ENCODE data around the gene MAPK8IP3.

The MAPK8IP3 gene

GRCh38 chr16:1762196-1762878, 56.3 kb downstream of the MAPK8IP3 start:
- Histone ChIP-seq H3K36me3 (ENCODE audit: control insufficient read depth, insufficient read depth, low read length) (peaks cover 22% of the 10 kb centered on the region), H3K27ac (ENCODE audit: insufficient read depth, low read depth, low read length, poor library complexity, severe bottlenecking) (no peak overlapping the region), H3K4me1 (ENCODE audit: control insufficient read depth, insufficient read depth, low read length) (peaks cover 5% of the 10 kb centered on the region), H3K9me3 (ENCODE audit: control insufficient read depth, low read length) (no peaks in the 10 kb centered on the region), H3K4me3 (ENCODE audit: insufficient read depth, low read depth, low read length) (no peak overlapping the region), H3K27me3 (ENCODE audit: control insufficient read depth, insufficient read depth, low read length, poor library complexity, severe bottlenecking) (no peaks in the 10 kb centered on the region)
- WGBS, 2 experiments = 93 to 95% methylated on average over 30 of the region's 30 CpGs

GRCh38 chr16:1762879-1763520, 57.0 kb downstream of the MAPK8IP3 start:
- Histone ChIP-seq H3K4me3 (ENCODE audit: insufficient read depth, low read depth, low read length) (no peak overlapping the region), H3K36me3 (ENCODE audit: control insufficient read depth, insufficient read depth, low read length) (peaks cover 23% of the 10 kb centered on the region), H3K27ac (ENCODE audit: insufficient read depth, low read depth, low read length, poor library complexity, severe bottlenecking) (no peak overlapping the region), H3K4me1 (ENCODE audit: control insufficient read depth, insufficient read depth, low read length) (peaks cover 5% of the 10 kb centered on the region), H3K27me3 (ENCODE audit: control insufficient read depth, insufficient read depth, low read length, poor library complexity, severe bottlenecking) (no peaks in the 10 kb centered on the region), H3K9me3 (ENCODE audit: control insufficient read depth, low read length) (no peaks in the 10 kb centered on the region)
- WGBS, 2 experiments = 85 to 87% methylated on average over 24 of the region's 24 CpGs

GRCh38 chr16:1763521-1764511, 57.8 kb downstream of the MAPK8IP3 start:
- 46 to 48% methylated on average over 81 of the region's 81 CpGs for WGBS, 2 experiments
- Histone ChIP-seq H3K36me3 (ENCODE audit: control insufficient read depth, insufficient read depth, low read length) (peaks cover 22% of the 10 kb centered on the region), H3K4me3 (ENCODE audit: insufficient read depth, low read depth, low read length) (no peak overlapping the region), H3K4me1 (ENCODE audit: control insufficient read depth, insufficient read depth, low read length) (peaks cover 5% of the 10 kb centered on the region), H3K9me3 (ENCODE audit: control insufficient read depth, low read length) (no peaks in the 10 kb centered on the region), H3K27ac (ENCODE audit: insufficient read depth, low read depth, low read length, poor library complexity, severe bottlenecking) (no peak overlapping the region), H3K27me3 (ENCODE audit: control insufficient read depth, insufficient read depth, low read length, poor library complexity, severe bottlenecking) (no peaks in the 10 kb centered on the region)

- WGBS, 2 experiments = 96% methylated on average over 21 of the region's 21 CpGs
- Histone ChIP-seq H3K36me3 (ENCODE audit: control insufficient read depth, insufficient read depth, low read length) (peaks cover 22% of the 10 kb centered on the region), H3K4me1 (ENCODE audit: control insufficient read depth, insufficient read depth, low read length) (peaks cover 8% of the 10 kb centered on the region)
Observed at GRCh38 chr16:1764971-1765370, 59.0 kb downstream of the MAPK8IP3 start.

GRCh38 chr16:1765826-1766225, 59.8 kb downstream of the MAPK8IP3 start:
- Histone ChIP-seq H3K27me3 (ENCODE audit: control insufficient read depth, insufficient read depth, low read length, poor library complexity, severe bottlenecking) (no peaks in the 10 kb centered on the region), H3K27ac (ENCODE audit: insufficient read depth, low read depth, low read length, poor library complexity, severe bottlenecking) (no peak overlapping the region), H3K4me1 (ENCODE audit: control insufficient read depth, insufficient read depth, low read length) (peaks cover 13% of the 10 kb centered on the region), H3K36me3 (ENCODE audit: control insufficient read depth, insufficient read depth, low read length) (peaks cover 22% of the 10 kb centered on the region), H3K4me3 (ENCODE audit: insufficient read depth, low read depth, low read length) (no peak overlapping the region), H3K9me3 (ENCODE audit: control insufficient read depth, low read length) (no peaks in the 10 kb centered on the region)
- WGBS, 2 experiments = 93% methylated on average over 22 of the region's 22 CpGs

More at GRCh38 chr16:1764971-1765370, 59.0 kb downstream of the MAPK8IP3 start:
- no peaks in the 10 kb centered on the region for H3K9me3 ChIP-seq (ENCODE audit: control insufficient read depth, low read length)
- no peaks in the 10 kb centered on the region for H3K27me3 ChIP-seq (ENCODE audit: control insufficient read depth, insufficient read depth, low read length, poor library complexity, severe bottlenecking)
- no peak overlapping the region for H3K4me3 ChIP-seq (ENCODE audit: insufficient read depth, low read depth, low read length)
- H3K27ac ChIP-seq (ENCODE audit: insufficient read depth, low read depth, low read length, poor library complexity, severe bottlenecking) = no peak overlapping the region

- no peaks in the 10 kb centered on the region for H3K27me3 ChIP-seq (ENCODE audit: control insufficient read depth, insufficient read depth, low read length, poor library complexity, severe bottlenecking)
- WGBS, 2 experiments = 94 to 95% methylated on average over 19 of the region's 19 CpGs
- no peak overlapping the region for H3K27ac ChIP-seq (ENCODE audit: insufficient read depth, low read depth, low read length, poor library complexity, severe bottlenecking)
- H3K9me3 ChIP-seq (ENCODE audit: control insufficient read depth, low read length) = no peaks in the 10 kb centered on the region
- peaks cover 22% of the 10 kb centered on the region for H3K36me3 ChIP-seq (ENCODE audit: control insufficient read depth, insufficient read depth, low read length)
- H3K4me1 ChIP-seq (ENCODE audit: control insufficient read depth, insufficient read depth, low read length) = peaks cover 13% of the 10 kb centered on the region
- H3K4me3 ChIP-seq (ENCODE audit: insufficient read depth, low read depth, low read length) = no peak overlapping the region
Observed at GRCh38 chr16:1766231-1766630, 60.2 kb downstream of the MAPK8IP3 start.

GRCh38 chr16:1766701-1767100, 60.7 kb downstream of the MAPK8IP3 start:
- Histone ChIP-seq H3K9me3 (ENCODE audit: control insufficient read depth, low read length) (no peaks in the 10 kb centered on the region), H3K27me3 (ENCODE audit: control insufficient read depth, insufficient read depth, low read length, poor library complexity, severe bottlenecking) (no peaks in the 10 kb centered on the region), H3K36me3 (ENCODE audit: control insufficient read depth, insufficient read depth, low read length) (peaks cover 22% of the 10 kb centered on the region), H3K4me1 (ENCODE audit: control insufficient read depth, insufficient read depth, low read length) (peaks cover 13% of the 10 kb centered on the region), H3K27ac (ENCODE audit: insufficient read depth, low read depth, low read length, poor library complexity, severe bottlenecking) (no peak overlapping the region), H3K4me3 (ENCODE audit: insufficient read depth, low read depth, low read length) (no peak overlapping the region)
- 95 to 96% methylated on average over 18 of the region's 18 CpGs for WGBS, 2 experiments

GRCh38 chr16:1767116-1767994, 61.4 kb downstream of the MAPK8IP3 start:
- no peak overlapping the region for H3K27ac ChIP-seq (ENCODE audit: insufficient read depth, low read depth, low read length, poor library complexity, severe bottlenecking)
- no peak overlapping the region for H3K4me3 ChIP-seq (ENCODE audit: insufficient read depth, low read depth, low read length)
- H3K27me3 ChIP-seq (ENCODE audit: control insufficient read depth, insufficient read depth, low read length, poor library complexity, severe bottlenecking) = no peaks in the 10 kb centered on the region
- H3K4me1 ChIP-seq (ENCODE audit: control insufficient read depth, insufficient read depth, low read length) = peaks cover 13% of the 10 kb centered on the region
- peaks cover 22% of the 10 kb centered on the region for H3K36me3 ChIP-seq (ENCODE audit: control insufficient read depth, insufficient read depth, low read length)
- no peaks in the 10 kb centered on the region for H3K9me3 ChIP-seq (ENCODE audit: control insufficient read depth, low read length)
- WGBS, 2 experiments = 94 to 95% methylated on average over 42 of the region's 42 CpGs

- H3K36me3 ChIP-seq (ENCODE audit: control insufficient read depth, insufficient read depth, low read length) = peaks cover 22% of the 10 kb centered on the region
- H3K4me3 ChIP-seq (ENCODE audit: insufficient read depth, low read depth, low read length) = no peak overlapping the region
- WGBS, 2 experiments = 92% methylated on average over 41 of the region's 41 CpGs
- no peaks in the 10 kb centered on the region for H3K27me3 ChIP-seq (ENCODE audit: control insufficient read depth, insufficient read depth, low read length, poor library complexity, severe bottlenecking)
- no peak overlapping the region for H3K27ac ChIP-seq (ENCODE audit: insufficient read depth, low read depth, low read length, poor library complexity, severe bottlenecking)
- no peaks in the 10 kb centered on the region for H3K9me3 ChIP-seq (ENCODE audit: control insufficient read depth, low read length)
- H3K4me1 ChIP-seq (ENCODE audit: control insufficient read depth, insufficient read depth, low read length) = peaks cover 8% of the 10 kb centered on the region
Observed at GRCh38 chr16:1768061-1768766, 62.2 kb downstream of the MAPK8IP3 start.
